Uterus (tissue), 2 donors: ENCODE measurements around the gene EXOC1L.

Experiments
- POLR2A ChIP-seq, 2 donors: fragments of 450-650 bp; IDR thresholded peaks; one replicate each; pipeline ENCODE4 v1.6.1; 2016; ENCODE audit warnings: antibody characterized with exemption in 2 of 2, mild to moderate bottlenecking in 1 of 2, moderate library complexity in 1 of 2
- TF ChIP-seq, protein P1 (sequence below), 4 experiments: fragments of 200-600 bp in 2 of 4; fragments of 450-650 bp in 2 of 4; sonication (generic) in 2 of 4; IDR thresholded peaks; one replicate each; pipeline ENCODE4 v1.5.1; 2016 to 2019; ENCODE audit warnings: antibody characterized with exemption in 4 of 4, mild to moderate bottlenecking in 2 of 4, moderate library complexity in 1 of 4

DNA sequence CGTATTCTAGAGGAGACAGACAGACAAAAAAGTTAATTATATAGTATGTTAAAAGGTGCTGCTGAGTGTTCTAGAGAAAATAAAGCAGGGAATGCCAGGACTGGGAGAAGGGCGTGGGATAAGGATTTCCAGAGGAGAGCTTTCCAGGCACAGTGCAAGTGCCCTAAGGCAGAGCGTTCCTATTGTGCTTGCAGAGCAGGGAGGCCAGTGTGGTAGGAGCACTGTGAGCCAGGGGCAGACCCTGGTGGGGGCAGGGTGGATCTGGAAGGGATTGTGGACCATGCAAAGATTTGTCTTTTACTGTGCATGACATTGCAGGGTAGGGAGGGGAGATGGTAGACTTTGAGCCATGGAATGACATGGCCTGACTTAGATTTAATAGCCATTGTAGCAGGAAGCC lies 59.6 kb downstream of the EXOC1L start:
- no peak for TF ChIP-seq POLR2A (IDR thresholded peaks at IDR 0.05)
- TF ChIP-seq, protein P1, sequence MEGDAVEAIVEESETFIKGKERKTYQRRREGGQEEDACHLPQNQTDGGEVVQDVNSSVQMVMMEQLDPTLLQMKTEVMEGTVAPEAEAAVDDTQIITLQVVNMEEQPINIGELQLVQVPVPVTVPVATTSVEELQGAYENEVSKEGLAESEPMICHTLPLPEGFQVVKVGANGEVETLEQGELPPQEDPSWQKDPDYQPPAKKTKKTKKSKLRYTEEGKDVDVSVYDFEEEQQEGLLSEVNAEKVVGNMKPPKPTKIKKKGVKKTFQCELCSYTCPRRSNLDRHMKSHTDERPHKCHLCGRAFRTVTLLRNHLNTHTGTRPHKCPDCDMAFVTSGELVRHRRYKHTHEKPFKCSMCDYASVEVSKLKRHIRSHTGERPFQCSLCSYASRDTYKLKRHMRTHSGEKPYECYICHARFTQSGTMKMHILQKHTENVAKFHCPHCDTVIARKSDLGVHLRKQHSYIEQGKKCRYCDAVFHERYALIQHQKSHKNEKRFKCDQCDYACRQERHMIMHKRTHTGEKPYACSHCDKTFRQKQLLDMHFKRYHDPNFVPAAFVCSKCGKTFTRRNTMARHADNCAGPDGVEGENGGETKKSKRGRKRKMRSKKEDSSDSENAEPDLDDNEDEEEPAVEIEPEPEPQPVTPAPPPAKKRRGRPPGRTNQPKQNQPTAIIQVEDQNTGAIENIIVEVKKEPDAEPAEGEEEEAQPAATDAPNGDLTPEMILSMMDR (IDR thresholded peaks at IDR 0.05): no peak
